ENCODE results near the gene ATG101.

Gene ATG101

DNA sequence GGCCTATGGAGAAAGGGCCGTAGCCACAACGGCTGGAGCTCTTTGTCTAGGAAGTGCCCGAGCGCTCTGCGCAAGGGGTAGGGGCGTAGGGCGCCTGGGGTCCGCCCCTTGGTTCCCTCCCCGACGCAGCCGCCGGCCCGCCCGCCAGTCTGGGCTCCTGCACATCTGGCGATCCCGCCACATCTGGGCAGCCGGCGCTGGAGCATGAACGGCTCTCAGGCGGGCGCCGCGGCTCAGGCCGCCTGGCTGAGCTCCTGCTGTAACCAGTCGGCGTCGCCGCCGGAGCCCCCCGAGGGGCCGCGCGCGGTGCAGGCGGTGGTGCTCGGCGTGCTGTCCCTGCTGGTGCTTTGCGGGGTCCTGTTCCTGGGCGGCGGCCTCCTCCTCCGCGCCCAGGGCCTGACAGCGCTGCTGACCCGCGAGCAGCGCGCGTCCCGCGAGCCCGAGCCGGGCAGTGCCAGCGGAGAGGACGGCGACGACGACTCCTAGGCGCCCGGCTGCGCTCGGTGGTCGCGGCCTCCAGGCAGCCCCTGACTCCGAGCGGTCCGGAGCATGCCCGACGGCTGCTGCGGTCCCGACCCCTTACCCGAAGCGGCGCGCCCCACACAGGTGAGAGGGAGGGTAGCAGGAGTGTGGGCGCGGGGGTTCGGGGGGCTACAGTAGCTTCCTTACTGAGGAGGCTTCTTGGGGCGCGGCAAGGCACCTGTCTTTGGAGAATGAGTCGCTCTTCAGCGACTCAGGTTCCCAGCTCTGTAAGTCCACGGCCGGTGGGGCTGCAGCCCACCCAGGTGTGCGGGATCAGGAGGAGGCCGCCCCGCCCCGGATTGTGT, 10.0 kb downstream of the ATG101 start, which contains the start of gene SMIM41:
TSS of gene SMIM41 (plus strand) at position 129 of the 827 bp plus-strand sequence. CDS start at position 205, 76 bp downstream.
- H3K27ac ChIP-seq = no peak within 1 kb of the TSS
- TF ChIP-seq, protein P1, sequence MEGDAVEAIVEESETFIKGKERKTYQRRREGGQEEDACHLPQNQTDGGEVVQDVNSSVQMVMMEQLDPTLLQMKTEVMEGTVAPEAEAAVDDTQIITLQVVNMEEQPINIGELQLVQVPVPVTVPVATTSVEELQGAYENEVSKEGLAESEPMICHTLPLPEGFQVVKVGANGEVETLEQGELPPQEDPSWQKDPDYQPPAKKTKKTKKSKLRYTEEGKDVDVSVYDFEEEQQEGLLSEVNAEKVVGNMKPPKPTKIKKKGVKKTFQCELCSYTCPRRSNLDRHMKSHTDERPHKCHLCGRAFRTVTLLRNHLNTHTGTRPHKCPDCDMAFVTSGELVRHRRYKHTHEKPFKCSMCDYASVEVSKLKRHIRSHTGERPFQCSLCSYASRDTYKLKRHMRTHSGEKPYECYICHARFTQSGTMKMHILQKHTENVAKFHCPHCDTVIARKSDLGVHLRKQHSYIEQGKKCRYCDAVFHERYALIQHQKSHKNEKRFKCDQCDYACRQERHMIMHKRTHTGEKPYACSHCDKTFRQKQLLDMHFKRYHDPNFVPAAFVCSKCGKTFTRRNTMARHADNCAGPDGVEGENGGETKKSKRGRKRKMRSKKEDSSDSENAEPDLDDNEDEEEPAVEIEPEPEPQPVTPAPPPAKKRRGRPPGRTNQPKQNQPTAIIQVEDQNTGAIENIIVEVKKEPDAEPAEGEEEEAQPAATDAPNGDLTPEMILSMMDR (conservative IDR thresholded peaks at IDR 0.05) = no peak

DNA sequence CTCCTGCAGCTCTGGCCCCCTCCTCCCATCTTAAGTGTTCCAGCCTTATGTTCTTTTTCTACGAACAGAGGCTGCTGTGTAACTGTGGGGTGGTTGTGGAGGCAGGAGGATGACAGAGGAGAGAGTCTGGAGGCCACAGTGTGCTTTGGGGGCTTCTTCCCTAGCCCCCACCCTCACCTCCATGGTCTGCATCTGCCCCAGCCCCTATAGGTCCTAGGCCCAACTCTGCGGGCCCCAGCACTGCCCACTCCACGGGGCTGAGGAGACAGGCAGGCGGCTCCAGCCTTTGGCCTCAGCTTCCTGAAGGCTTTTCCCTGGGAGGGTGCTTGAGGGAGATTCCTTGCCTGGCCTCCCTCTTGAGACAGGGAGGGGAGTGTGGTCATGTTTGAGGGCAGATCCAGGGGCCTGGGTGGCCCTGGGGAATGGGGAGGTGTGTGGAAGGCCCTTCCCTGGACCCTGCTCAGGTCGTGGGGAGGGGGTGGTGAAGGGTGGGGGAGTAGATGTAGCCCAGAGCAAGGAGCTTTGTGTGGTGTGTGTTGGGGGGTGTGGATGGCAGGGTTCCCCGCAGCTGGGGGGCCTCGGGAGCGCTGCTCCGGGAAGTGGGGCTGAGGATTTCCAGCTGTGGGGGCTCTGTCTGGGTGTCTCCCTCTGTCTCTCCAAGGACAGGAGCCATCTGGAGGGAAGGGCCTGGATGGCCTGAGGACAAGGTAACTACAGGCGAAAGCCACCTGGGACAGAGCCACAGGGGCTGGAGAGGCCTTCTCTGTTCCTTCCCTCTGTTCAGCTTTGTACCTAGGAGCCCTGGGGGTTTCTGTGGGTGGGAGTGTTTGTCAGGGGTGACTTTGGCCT, 10.8 kb downstream of the ATG101 start:
- TF ChIP-seq, protein P1 (conservative IDR thresholded peaks at IDR 0.05) = no peak
- H3K27ac ChIP-seq = 0 out of 2 replicates have a peak overlapping the region, but pooled peaks have one; percentile 1

DNA sequence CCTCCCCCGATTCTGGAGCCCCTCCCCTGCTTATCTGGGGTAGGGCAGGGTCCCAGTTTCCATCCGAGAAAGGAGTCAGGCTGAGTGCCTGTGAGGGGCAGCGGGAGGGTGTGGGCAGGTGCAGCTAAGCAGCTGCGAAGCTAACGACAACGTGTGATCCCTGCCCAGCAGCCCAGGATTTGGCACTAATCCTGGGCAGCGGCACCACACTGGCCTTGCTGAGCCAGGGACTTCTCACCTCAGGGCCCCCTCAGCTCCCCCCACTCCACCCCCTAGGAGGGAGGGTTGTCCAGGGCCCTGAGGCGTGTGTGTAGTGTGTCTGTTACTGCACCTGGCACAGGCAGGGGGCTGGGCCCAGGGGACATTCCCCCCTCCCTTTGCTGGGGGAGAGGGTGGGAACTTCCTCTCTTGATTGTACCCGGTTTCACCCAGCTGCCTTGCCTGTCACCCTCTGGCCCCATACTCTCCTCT, 11.5 kb downstream of the ATG101 start:
- TF ChIP-seq, protein P1 (conservative IDR thresholded peaks at IDR 0.05) = no peak
- 0 out of 2 replicates have a peak overlapping the region, but pooled peaks have one; percentile 1 for H3K27ac ChIP-seq

DNA sequence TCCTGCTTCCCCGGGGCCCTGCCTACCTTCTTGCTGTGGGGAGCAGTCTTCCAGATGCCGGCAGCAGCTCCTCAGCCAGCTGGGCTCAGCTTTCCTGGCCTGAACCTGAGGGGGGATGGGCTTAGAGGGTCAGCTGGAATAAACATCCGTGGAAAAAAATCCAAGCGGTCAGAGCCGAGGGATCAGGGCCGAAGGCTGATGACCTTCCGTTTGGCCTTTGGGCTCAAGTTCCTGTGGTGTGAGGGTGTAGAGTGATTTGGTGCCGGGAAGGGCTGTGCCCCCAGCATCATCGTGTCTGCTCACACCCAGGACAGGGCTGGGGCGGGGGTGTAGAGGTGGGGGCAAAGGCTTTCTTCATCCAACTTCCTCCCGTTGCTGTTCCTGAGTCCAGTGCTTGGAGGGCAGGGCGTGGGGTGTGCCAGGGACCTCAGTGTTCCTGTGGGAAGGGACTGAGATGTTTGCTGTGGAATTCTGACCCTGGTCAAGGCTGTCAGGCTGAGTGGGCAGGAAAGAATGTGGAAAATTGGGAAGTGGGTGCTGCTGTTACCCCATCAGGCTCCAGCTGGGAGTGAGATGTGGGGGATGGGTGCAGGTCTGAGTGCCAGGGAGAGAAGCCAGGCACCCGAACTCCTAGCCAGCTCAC, 12.4 kb downstream of the ATG101 start:
- TF ChIP-seq, protein P1 (conservative IDR thresholded peaks at IDR 0.05) = no peak
- peak overlapping the region; percentile 95; the same call in 1 of the 2 replicates for H3K27ac ChIP-seq

DNA sequence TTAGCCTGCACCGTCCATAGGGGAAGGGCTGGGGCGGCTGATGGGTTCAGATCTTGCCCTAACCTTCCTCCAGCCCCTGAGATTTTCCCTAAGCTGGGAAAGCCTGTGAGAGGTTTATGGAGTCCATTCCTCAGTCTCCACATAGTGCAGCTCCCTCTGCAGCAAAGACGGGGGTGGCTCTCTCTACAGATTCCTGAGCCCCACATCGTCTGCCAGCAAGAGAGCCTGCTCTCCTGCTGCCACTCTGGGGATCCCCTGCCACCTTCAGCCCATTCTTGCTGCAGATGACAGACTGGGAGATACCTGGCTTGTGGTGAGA, 12.8 kb downstream of the ATG101 start:
- TF ChIP-seq, protein P1 (conservative IDR thresholded peaks at IDR 0.05) = no peak
- H3K27ac ChIP-seq = peak overlapping the region; percentile 95

DNA sequence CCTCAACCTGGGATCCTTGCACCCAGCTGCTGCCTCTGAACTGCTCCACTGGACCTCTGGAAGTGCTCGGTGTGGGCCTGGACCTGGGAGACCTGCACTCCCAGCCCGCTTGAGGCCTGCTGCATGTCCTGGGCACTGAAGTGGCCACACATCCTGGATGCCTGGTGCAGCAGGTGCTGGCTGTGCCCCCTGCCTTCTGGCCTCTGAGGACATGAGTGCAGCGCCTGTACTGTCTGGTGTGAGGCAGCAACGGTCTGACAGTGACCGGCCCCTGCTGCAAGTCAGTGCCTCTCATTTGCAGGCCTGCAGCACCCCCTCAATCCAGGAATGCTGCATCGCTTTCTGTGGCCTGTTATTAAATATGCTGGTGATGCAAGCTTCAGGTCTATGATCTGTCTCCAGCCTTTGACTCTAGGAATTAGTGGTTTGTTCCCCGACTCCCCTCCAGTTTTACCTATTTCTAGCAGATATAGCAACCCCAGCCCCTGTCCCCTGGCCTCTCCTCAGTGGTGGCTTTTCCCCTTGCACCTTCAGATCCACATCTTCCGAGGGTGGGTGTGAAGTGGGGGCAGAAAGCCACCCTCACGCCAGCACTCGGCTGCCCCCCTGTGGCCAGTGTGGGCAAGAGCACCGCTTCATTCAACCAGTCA, 13.3 kb downstream of the ATG101 start:
- TF ChIP-seq, protein P1 (conservative IDR thresholded peaks at IDR 0.05) = peak; percentile 99
- H3K27ac ChIP-seq = peak overlapping the region; percentile 95
